ENCODE results near the gene ERBB4. TPM values are rescaled to one million over a fixed set of nuclear protein-coding genes. Genes with fewer than 3 reads are reported as not detected.

Gene ERBB4
- total RNA-seq, 1 experiment from 2014 or later, result 40.6 TPM

DNA sequence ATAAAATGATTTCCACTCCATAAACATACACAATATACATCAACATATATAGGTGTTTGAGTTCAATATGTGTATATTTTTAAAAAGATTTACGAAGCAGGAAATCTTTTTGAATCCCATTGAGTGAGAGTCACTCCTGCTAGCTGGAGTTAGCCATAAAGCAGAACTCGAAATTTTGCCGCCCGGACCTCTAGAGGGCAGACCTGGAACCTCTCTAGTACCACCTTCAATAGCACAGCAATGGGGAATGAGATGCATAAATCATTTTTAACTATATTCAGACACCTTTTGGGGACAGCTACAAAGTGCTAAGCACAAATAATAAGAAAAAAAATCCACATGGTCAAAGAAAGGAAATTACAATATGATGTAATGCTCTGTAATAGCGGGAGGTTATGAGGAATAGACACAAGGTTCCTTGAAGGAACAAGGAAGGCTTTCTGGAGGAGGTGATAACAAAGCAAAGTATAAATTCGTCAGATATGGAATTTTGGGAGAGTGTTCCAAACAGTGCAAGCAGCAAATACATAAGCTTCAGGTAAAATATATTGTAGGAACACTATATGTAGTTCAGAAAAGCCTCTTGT lies 533.4 kb downstream of the ERBB4 start:
- H3K27ac ChIP-seq (ENCODE audit: low read depth, low read length, poor library complexity, severe bottlenecking), result no peak overlapping the region
- peaks cover 44% of the 10 kb centered on the region for H3K4me1 ChIP-seq (ENCODE audit: insufficient read depth, low read length, poor library complexity, severe bottlenecking)
- no peak overlapping the region for H3K4me3 ChIP-seq (ENCODE audit: low read depth, low read length, poor library complexity, severe bottlenecking)
- no peaks in the 10 kb centered on the region for H3K27me3 ChIP-seq (replicated peaks; ENCODE audit: insufficient read depth, low read depth, low read length, poor library complexity)
- no peaks in the 10 kb centered on the region for H3K9me3 ChIP-seq (ENCODE audit: low read depth, low read length, poor library complexity, severe bottlenecking)
- TF ChIP-seq, protein P1, sequence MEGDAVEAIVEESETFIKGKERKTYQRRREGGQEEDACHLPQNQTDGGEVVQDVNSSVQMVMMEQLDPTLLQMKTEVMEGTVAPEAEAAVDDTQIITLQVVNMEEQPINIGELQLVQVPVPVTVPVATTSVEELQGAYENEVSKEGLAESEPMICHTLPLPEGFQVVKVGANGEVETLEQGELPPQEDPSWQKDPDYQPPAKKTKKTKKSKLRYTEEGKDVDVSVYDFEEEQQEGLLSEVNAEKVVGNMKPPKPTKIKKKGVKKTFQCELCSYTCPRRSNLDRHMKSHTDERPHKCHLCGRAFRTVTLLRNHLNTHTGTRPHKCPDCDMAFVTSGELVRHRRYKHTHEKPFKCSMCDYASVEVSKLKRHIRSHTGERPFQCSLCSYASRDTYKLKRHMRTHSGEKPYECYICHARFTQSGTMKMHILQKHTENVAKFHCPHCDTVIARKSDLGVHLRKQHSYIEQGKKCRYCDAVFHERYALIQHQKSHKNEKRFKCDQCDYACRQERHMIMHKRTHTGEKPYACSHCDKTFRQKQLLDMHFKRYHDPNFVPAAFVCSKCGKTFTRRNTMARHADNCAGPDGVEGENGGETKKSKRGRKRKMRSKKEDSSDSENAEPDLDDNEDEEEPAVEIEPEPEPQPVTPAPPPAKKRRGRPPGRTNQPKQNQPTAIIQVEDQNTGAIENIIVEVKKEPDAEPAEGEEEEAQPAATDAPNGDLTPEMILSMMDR (conservative IDR thresholded peaks at IDR 0.05; ENCODE audit: low read depth, low read length), result peak; percentile 87
- no peak for TF ChIP-seq EZH2 (IDR thresholded peaks at IDR 0.05; ENCODE audit: borderline replicate concordance, low read depth, low read length, poor library complexity, severe bottlenecking)
- H3K36me3 ChIP-seq (ENCODE audit: insufficient read depth, low read length, poor library complexity, severe bottlenecking), result no peaks in the 10 kb centered on the region
- CTCF ChIA-PET, result interaction anchor here (0.7 kb wide), 1 partner anchor 101 kb away, joined by 3 read pairs; no protein-coding TSS in a partner anchor
- BruUV-seq (replicated peaks), result no TSS peak
- intact Hi-C loops (cut with micrococcal nuclease; ENCODE audit: unreplicated experiment), result loop anchor here (5.0 to 10.0 kb wide), 3 partner anchors 140 to 527 kb away; no protein-coding TSS in a partner anchor
- POLR2A ChIA-PET (ENCODE audit: low non-redundant PET), result no interaction called here
- DNase-seq (ENCODE audit: low spot score), result peak; percentile 83

DNA sequence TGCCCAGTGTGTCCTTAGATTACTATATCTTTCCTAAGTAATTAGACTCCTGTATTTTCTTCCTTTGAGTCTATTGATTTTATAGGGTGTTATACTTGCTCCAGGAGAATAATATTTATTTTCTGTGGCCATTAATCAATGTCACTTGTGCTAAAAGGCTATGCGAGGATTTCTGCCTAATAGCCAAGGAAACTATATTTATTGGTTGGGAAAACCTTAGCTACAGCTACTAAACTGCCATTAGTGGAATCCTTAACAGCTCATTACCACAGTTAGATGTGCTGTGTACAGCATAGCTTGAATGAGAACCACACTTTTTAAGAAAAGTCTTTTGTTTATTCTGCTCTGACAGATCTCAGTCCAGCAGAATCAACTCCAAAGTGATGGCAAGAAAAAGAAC lies 537.3 kb downstream of the ERBB4 start:
- intact Hi-C loops (cut with micrococcal nuclease; ENCODE audit: unreplicated experiment), result loop anchor here (5.0 to 10.0 kb wide), 4 partner anchors 119 to 254 kb away; no protein-coding TSS in a partner anchor
- no peak for TF ChIP-seq EZH2 (IDR thresholded peaks at IDR 0.05; ENCODE audit: borderline replicate concordance, low read depth, low read length, poor library complexity, severe bottlenecking)
- TF ChIP-seq, protein P1 (conservative IDR thresholded peaks at IDR 0.05; ENCODE audit: low read depth, low read length), result no peak
- CTCF ChIA-PET, result no interaction called here
- Histone ChIP-seq H3K4me3 (ENCODE audit: low read depth, low read length, poor library complexity, severe bottlenecking) (no peak overlapping the region), H3K27ac (ENCODE audit: low read depth, low read length, poor library complexity, severe bottlenecking) (peak overlapping the region; percentile 75), H3K4me1 (ENCODE audit: insufficient read depth, low read length, poor library complexity, severe bottlenecking) (peaks cover 37% of the 10 kb centered on the region), H3K36me3 (ENCODE audit: insufficient read depth, low read length, poor library complexity, severe bottlenecking) (no peaks in the 10 kb centered on the region), H3K9me3 (ENCODE audit: low read depth, low read length, poor library complexity, severe bottlenecking) (no peaks in the 10 kb centered on the region), H3K27me3 (replicated peaks; ENCODE audit: insufficient read depth, low read depth, low read length, poor library complexity) (no peaks in the 10 kb centered on the region)
- no TSS peak for BruUV-seq (replicated peaks)
- POLR2A ChIA-PET (ENCODE audit: low non-redundant PET), result interaction anchor here (0.8 kb wide), 1 partner anchor 766 kb away, joined by 3 read pairs; no protein-coding TSS in a partner anchor
- DNase-seq (ENCODE audit: low spot score), result peak; percentile 62

DNA sequence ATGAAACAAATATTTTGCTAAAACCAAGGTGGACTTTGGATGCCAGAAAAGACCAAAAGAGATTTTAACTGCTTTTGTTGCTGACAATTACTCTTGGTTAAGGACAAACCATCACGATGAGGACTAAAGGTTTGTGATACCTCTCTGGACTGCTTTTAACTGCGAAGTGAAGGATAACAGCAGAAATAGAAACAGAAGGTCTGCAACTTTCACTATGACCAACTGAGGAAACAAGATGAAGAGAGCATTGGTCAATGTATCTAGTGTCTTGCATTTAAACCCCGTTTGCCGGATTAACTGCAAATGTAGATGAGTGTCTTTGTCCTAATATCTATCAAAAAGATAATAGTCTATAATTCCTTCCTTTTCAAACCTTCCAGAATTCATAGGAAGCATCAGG lies 541.7 kb downstream of the ERBB4 start:
- DNase-seq (ENCODE audit: low spot score), result no peak
- Histone ChIP-seq H3K4me3 (ENCODE audit: low read depth, low read length, poor library complexity, severe bottlenecking) (no peak overlapping the region), H3K27me3 (replicated peaks; ENCODE audit: insufficient read depth, low read depth, low read length, poor library complexity) (no peaks in the 10 kb centered on the region), H3K4me1 (ENCODE audit: insufficient read depth, low read length, poor library complexity, severe bottlenecking) (peaks cover 21% of the 10 kb centered on the region), H3K27ac (ENCODE audit: low read depth, low read length, poor library complexity, severe bottlenecking) (no peak overlapping the region), H3K9me3 (ENCODE audit: low read depth, low read length, poor library complexity, severe bottlenecking) (no peaks in the 10 kb centered on the region), H3K36me3 (ENCODE audit: insufficient read depth, low read length, poor library complexity, severe bottlenecking) (no peaks in the 10 kb centered on the region)
- ChIA-PET POLR2A (ENCODE audit: low non-redundant PET) (no interaction called here), CTCF (no interaction called here)
- no peak for TF ChIP-seq EZH2 (IDR thresholded peaks at IDR 0.05; ENCODE audit: borderline replicate concordance, low read depth, low read length, poor library complexity, severe bottlenecking)
- BruUV-seq (replicated peaks), result no TSS peak
- intact Hi-C loops (cut with micrococcal nuclease; ENCODE audit: unreplicated experiment), result loop anchor here (10.0 kb wide), 1 partner anchor 522 kb away; no protein-coding TSS in a partner anchor
